Left ventricle myocardium superior (tissue), 1 donor: Measurements from ENCODE around the gene SLX9. TPM values are rescaled to one million over a fixed set of nuclear protein-coding genes. Genes with fewer than 3 reads are reported as not detected.

Experiments
- ATAC-seq: fragments of 200-7000 bp; cut with Tn5 transposase; one replicate; pipeline ENCODE4 v1.9.1; 2020; ENCODE audit warnings: mild to moderate bottlenecking, moderate library complexity
- DNase-seq: peaks from one replicate; pipeline ENCODE4 v3.0.0-alpha.2; 2020
- intact Hi-C: fragments of 100-400 bp; cut with micrococcal nuclease; formaldehyde crosslinking; loops from one replicate; pipeline ENCODE4 v1.11.0; 2022
- total RNA-seq: library from RNA; stranded (reverse); fragmentation: NEBNext Ultra II Directional; extraction: Animal tissue kit (Norgen Biotek cat#: 25700); gene quantifications from one replicate; pipeline ENCODE4 v1.2.1, GENCODE V29; 2021
- donor health status: DM: no; HTN: yes; CAD: no; lungs with severe emphysema.

Gene SLX9
- total RNA-seq, 1 donor from 2014 or later: 69.9 TPM

GRCh38 chr21:44953628-44954021 is 13.8 kb downstream of the SLX9 start:
- DNase-seq (peak; percentile 33), ATAC-seq (no peak)
- intact Hi-C loops: loop anchor here (5.0 kb wide), 1 partner anchor 184 kb away; no protein-coding TSS in a partner anchor

GRCh38 chr21:44954281-44954771 is 14.5 kb downstream of the SLX9 start:
- DNase-seq (peak; percentile 67), ATAC-seq (peak; percentile 26)
- intact Hi-C loops: loop anchor here (5.0 kb wide), 1 partner anchor 183 kb away; no protein-coding TSS in a partner anchor

DNA sequence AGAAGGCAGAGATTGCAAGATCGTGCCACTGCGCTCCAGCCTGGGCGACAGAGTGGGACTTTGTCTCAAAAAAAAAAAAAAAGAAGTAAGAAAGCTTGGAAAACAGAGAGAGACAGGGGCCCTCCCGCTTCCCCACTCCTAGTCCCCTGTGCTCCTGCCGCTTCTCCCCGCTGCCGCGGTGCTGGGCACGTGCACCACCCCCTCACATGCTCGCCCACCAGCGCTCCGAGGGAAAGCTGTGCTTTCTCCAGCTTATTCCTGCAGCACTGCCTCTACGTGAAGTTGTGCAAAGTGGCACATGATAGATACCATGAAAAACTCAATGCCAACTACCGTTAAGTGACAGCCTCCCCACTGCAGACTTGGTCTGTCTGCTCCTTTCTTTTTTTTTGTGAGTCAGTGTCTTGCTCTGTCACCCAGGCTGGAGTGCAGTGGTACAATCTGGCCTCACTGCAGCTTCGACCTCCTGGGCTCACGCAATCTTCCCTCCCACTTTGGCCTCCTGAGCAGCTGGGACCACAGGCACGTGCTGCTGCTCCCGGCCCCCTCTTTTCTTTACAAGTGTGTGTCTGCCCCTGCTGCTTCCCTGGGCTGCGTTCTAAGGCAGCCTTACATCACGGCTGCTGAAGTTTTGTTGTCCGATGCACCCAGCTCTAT is 15.4 kb downstream of the SLX9 start:
- DNase-seq (peak; percentile 30), ATAC-seq (no peak)
- intact Hi-C loops: no loop called here

DNA sequence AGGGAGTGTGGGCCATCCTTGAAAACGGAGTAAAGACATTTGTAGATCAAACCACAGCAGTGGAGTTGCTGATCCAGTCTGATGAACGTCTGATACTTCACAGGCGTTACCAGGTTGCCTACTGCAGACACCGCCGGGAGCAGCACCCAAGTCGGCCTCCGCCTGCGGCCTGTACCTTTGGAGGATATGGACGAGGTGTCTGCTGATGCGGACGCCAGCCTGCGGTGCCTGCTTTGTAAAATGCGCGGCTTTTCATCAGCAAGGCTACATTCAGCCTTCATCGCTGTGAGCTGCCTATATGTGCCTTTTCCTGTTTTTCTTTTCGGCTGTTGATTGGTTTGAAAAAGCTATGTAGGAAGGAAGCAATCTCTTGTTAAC is 16.0 kb downstream of the SLX9 start:
- intact Hi-C loops: no loop called here
- ATAC-seq (no peak), DNase-seq (peak; percentile 29)

DNA sequence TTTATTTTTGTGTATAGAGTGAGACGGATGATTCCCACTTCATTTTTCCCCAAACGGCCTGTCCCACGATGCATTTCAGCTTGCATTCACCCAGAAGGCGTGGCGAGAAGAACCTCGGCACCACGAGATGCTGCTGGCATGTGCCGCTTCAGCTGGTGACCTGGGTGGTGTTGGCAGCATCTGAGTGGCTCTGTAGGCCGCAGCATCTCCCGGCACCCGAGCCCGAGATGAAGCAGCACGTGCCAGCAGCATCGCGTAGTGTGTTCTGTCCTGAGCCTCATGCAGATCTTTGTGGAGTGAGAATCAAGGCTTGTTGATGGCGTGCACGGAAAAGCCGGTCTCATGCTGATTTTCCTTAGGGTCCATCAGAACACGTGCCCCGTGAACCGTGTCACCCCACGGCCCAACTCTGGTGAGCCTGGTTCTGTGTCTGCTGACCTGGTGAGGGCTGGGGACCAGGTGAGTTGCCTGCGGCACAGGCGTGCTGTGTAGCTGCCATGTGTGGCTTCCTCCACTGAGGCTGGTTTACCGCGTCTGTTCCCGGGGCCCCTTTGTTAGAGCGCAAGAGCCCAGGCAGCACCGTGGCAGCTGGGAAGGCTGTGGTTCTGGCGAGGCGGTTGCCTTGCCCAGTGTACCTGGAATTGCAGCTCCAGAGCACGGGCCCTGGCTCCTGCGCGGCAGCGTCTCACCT is 16.7 kb downstream of the SLX9 start:
- DNase-seq (peak; percentile 26), ATAC-seq (no peak)
- intact Hi-C loops: no loop called here

DNA sequence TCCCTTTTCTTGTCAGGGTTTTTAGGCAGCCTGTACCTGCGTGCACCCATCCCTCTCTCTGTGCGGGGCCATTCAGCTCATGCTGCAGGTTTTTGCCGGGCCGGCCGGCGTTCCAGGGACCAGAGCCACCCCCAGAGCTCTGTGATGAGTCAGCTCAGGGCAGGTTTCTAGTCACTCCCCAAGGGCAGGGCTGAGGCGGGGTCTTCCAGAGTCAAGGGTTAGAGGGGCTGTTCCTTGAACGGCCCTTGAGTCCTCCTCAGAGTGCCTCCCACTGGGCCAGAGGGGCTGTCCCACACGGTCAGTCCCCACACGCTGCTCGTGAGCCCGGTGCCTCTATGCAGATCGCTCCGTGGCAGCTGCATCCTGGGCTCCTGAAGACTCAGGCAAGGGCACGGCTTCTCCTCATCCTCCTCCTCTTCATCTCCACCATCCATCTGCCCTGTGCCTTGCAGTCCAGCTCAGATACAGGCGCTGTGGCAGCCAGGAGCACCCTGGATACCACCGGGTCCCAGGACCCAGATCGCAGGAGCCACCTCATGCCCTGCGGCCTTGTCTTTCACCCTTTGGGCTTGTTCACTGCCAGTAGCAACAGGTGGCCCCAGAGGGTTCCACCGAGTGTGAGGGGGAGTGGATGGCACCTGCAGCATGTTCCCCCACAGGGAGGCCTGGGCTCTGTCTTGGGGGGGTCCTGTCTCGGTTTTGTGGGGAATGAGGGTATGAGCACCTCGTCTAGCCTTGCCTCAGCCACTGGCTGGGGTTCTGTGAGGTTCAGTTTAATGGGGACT is 17.4 kb downstream of the SLX9 start:
- intact Hi-C loops: no loop called here
- DNase-seq: peak; percentile 27

GRCh38 chr21:44957901-44958451 is 18.1 kb downstream of the SLX9 start:
- peak; percentile 5 for ATAC-seq
- DNase-seq: peak; percentile 52
- intact Hi-C loops: no loop called here

More for the DNA sequence above, 17.4 kb downstream of the SLX9 start:
- ATAC-seq: no peak

DNA sequence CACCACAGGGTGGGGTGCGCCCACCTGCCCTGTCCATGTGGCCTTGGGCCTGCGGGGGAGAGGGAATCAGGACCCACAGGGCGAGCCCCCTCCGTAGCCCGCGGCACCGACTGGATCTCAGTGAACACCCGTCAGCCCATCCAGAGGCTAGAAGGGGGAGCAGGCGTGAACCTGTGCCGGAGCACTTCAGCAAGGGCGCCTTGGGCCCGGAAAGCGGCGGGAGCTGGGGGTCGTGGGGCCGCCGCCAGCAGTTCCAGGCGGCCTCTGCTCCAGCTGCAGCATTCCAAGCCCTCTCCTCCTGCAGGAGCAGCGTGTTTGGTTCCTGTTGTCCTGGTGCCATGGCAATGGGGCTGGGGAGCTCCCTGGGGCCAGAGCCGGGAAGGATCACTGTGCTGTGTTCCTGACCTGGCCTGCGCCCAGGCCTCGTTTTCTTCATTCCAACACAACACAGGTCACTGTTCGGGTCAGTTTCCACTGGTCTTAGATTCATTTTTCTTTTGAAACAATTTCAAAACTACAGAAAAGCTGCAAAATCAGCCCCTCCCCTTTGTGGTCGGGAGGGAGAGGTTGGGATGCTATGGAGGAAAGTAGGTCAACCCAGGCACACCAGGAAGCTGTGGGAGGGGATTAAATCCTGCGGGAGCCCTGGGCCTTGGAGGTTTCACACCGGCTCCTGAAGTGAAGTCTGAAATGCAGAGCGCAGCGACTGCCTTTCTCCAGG is 18.8 kb downstream of the SLX9 start:
- peak; percentile 79 for ATAC-seq
- peak; percentile 88 for DNase-seq
- intact Hi-C loops: no loop called here

- no peak for ATAC-seq
- intact Hi-C loops: no loop called here
- peak; percentile 36 for DNase-seq
Measured at GRCh38 chr21:44959376-44960091, 19.7 kb downstream of the SLX9 start.

DNA sequence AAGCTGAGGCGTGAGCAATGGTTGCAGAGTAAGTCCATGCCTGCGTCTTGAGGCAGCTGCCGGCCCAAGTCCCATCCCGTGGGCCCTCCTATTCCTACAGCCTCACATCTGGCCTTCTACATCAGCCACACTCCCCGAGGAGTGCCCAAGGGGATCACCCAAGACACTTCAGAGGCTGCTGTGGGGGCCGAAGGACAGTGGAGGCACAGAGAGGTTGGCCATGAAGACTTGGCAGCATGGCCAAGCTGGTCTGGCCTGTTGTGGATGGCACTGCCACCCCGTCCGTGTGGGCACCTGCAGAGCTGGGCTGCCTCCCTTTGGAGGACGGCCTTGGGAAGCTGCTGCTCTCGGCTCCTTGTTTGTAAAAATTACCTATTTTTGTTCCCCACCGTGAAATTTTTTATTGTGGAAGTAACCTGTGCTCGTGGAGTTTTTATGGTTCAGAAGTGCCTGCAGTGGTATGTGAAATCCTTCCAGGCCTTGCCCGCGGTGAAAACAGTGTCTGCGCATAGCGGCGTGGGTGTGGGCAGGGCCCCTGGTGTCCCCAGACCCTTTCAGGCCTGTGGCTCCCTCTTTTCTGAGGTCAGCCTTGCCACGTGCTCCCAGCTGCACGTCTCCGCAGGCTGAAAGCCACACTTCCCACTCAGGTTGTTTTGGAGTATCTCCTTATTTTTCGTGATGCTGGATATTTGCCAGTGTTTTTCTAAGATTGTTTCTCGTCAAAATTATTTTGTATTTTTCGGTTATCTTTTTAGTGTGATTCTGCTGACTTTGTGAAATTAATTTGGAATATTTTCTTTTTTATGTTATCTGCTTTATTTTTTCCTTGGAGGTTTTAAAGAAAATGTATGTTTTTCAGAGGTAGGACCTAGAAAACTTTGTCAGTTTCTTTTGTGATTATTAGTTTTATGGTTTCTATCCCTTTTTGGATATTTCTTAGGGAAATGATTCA is 20.6 kb downstream of the SLX9 start:
- intact Hi-C loops: no loop called here
- DNase-seq: peak; percentile 22

DNA sequence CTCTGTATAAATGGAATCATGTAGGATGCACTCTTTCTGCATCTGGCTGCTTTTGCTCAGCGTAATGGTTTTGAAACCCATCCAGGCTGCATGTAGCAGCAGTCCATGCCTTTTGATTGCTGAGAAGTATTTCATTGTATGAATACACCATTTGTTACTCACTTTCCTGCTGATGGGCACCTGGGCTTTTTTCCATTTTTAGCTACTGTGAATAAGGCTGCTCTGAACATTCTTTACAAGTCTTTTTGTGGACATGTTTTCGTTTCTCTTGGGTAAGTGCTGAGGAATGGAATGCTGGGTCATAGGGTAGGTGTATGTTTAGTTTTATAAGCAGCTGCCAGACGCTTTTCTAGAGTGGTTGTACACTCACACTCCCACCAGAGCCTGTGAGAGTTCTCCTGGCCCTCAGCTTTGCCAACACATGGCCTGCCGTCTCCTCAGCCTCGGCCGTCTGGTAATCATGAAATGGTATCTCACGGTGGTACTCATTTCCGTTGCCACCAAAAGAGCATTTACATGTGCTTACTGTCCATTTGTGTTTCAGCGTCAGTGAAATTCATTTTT is 22.7 kb downstream of the SLX9 start:
- ATAC-seq: peak; percentile 31
- peak; percentile 37 for DNase-seq
- intact Hi-C loops: no loop called here

More for the DNA sequence above, 20.6 kb downstream of the SLX9 start:
- no peak for ATAC-seq

GRCh38 chr21:44964381-44964780 is 24.6 kb downstream of the SLX9 start:
- ATAC-seq (no peak), DNase-seq (peak; percentile 33)
- intact Hi-C loops: no loop called here

GRCh38 chr21:44965251-44966022 is 25.6 kb downstream of the SLX9 start:
- ATAC-seq: no peak
- DNase-seq: no peak
- intact Hi-C loops: no loop called here

- intact Hi-C loops: no loop called here
- peak; percentile 86 for DNase-seq
- ATAC-seq: peak; percentile 73
Measured at GRCh38 chr21:44966135-44967081, 26.6 kb downstream of the SLX9 start.
